NB4 (cell line): ENCODE measurements around the gene TNFSF18.

Source experiments
- DNase-seq: peaks from one replicate; pipeline ENCODE4 v3.0.0; 2010; ENCODE audit warnings: low read depth
- H3K4me3 ChIP-seq: one replicate; pipeline ENCODE4 v1.5.1; 2011; ENCODE audit warnings: mild to moderate bottlenecking, low read depth, low read length, moderate library complexity
- CTCF ChIP-seq: IDR thresholded peaks from one replicate; pipeline ENCODE4 v1.5.1; 2012; ENCODE audit warnings: low read depth, low read length
- MAX ChIP-seq: IDR thresholded peaks from 2 replicates; pipeline ENCODE4 v1.6.1; 2011; ENCODE audit warnings: low read depth, low read length
- MYC ChIP-seq: IDR thresholded peaks from 2 replicates; pipeline ENCODE4 v1.6.1; 2011; ENCODE audit warnings: low read depth, low read length
- POLR2A ChIP-seq: IDR thresholded peaks from 2 replicates; pipeline ENCODE4 v1.6.1; 2011; ENCODE audit warnings: mild to moderate bottlenecking; ENCODE audit not compliant: insufficient read length; ENCODE audit errors: extremely low read depth

The TNFSF18 gene

GRCh38 chr1:173050865-173051264, at the start of gene TNFSF18:
Gene TNFSF18, minus strand, starts transcription at chr1:173050941. Its CDS starts 45 bp downstream, at chr1:173050896.
- no peak within 1 kb of the TSS for H3K4me3 ChIP-seq
- no peak for DNase-seq
- TF ChIP-seq MAX = no peak
- TF ChIP-seq CTCF = no peak
- no peak for TF ChIP-seq MYC
- no peak for TF ChIP-seq POLR2A

GRCh38 chr1:173099166-173099565, 48.4 kb upstream of the TNFSF18 start:
- TF ChIP-seq MYC = no peak
- no peak for TF ChIP-seq POLR2A
- TF ChIP-seq CTCF = no peak
- TF ChIP-seq MAX = no peak
- DNase-seq = no peak
- H3K4me3 ChIP-seq = no peak overlapping the region

GRCh38 chr1:173098117-173098516, 47.4 kb upstream of the TNFSF18 start:
- H3K4me3 ChIP-seq = no peak overlapping the region
- TF ChIP-seq POLR2A = no peak
- no peak for TF ChIP-seq MAX
- no peak for TF ChIP-seq MYC
- TF ChIP-seq CTCF = no peak
- no peak for DNase-seq

- no peak overlapping the region for H3K4me3 ChIP-seq
- no peak for DNase-seq
- TF ChIP-seq CTCF = no peak
- TF ChIP-seq MYC = no peak
- no peak for TF ChIP-seq MAX
- TF ChIP-seq POLR2A = no peak
Measured at GRCh38 chr1:173097001-173097400, 46.3 kb upstream of the TNFSF18 start.

GRCh38 chr1:173095632-173096031, 44.9 kb upstream of the TNFSF18 start:
- H3K4me3 ChIP-seq = no peak overlapping the region
- no peak for TF ChIP-seq MYC
- DNase-seq = no peak

- H3K4me3 ChIP-seq = no peak overlapping the region
- TF ChIP-seq CTCF = no peak
- no peak for DNase-seq
Measured at GRCh38 chr1:173094541-173094940, 43.8 kb upstream of the TNFSF18 start.

GRCh38 chr1:173093691-173094445, 43.1 kb upstream of the TNFSF18 start:
- no peak overlapping the region for H3K4me3 ChIP-seq
- TF ChIP-seq MAX (no peak), POLR2A (no peak), MYC (no peak), CTCF (no peak)
- no peak for DNase-seq
